SK-N-MC (cell line): ENCODE measurements around the gene MRGPRF.

Experiments used
- EZH2 ChIP-seq: fragments of 200-600 bp; sonication (generic); IDR thresholded peaks from one replicate; pipeline ENCODE4 v1.6.1; 2017; ENCODE audit warnings: antibody characterized with exemption
- FOXP2 ChIP-seq: optimal IDR thresholded peaks from 2 replicates; pipeline ENCODE3; 2011; ENCODE audit warnings: mild to moderate bottlenecking, moderate library complexity; ENCODE audit not compliant: insufficient read depth; ENCODE audit errors: extremely low read length, control extremely low read depth
- POLR2AphosphoS5 ChIP-seq: IDR thresholded peaks from 2 replicates; pipeline ENCODE4 v1.6.1; 2012; ENCODE audit warnings: mild to moderate bottlenecking, low read depth, low read length, borderline replicate concordance

GRCh38 chr11:69053169-69053477, 40.1 kb upstream of the MRGPRF start:
- TF ChIP-seq EZH2 (no peak), POLR2AphosphoS5 (no peak), FOXP2 (no peak)
